ENCODE data around the gene OSTM1. TPM values are rescaled to one million over a fixed set of nuclear protein-coding genes. Genes with fewer than 3 reads are reported as not detected.

Gene OSTM1
- total and polyA plus RNA-seq, 2 of the 8 experiments (the other 6 are each of a cell fraction or from before 2014, with no cell fraction given) = 17.7 to 26.1 TPM

Small RNA genes lying within 50 kb of the gene (small RNA-seq; reads per million reads assigned to genes)
- gene RF00019 (ENCODE audit: insufficient read depth) = not detected

Other genes with a start within 250 kb of the OSTM1 start
- 106 and 121 TPM in 2 replicates for gene SEC63, start 116.5 kb downstream of the OSTM1 start, total RNA-seq (2021; fragmentation: NEBNext Ultra II Directional; extraction: Animal tissue kit (Norgen Biotek cat#: 25700))
- 8.5 and 17.3 TPM in 2 replicates for gene SEC63, start 116.5 kb downstream of the OSTM1 start, polyA plus RNA-seq (2011; rRNA removed)
- gene NR2E1, start 91.3 kb upstream of the OSTM1 start, total RNA-seq (2021; fragmentation: NEBNext Ultra II Directional; extraction: Animal tissue kit (Norgen Biotek cat#: 25700)) = not detected in 2 replicates
- gene NR2E1, start 91.3 kb upstream of the OSTM1 start, polyA plus RNA-seq (2011; rRNA removed) = not detected in 2 replicates
- gene SNX3, start 186.3 kb upstream of the OSTM1 start, total RNA-seq (2021; fragmentation: NEBNext Ultra II Directional; extraction: Animal tissue kit (Norgen Biotek cat#: 25700)) = 72.5 and 72.7 TPM in 2 replicates
- 97.0 and 150 TPM in 2 replicates for gene SNX3, start 186.3 kb upstream of the OSTM1 start, polyA plus RNA-seq (2011; rRNA removed)
- 5.7 and 7.8 TPM in 2 replicates for gene AFG1L, start 220.3 kb upstream of the OSTM1 start, total RNA-seq (2021; fragmentation: NEBNext Ultra II Directional; extraction: Animal tissue kit (Norgen Biotek cat#: 25700))
- gene AFG1L, start 220.3 kb upstream of the OSTM1 start, polyA plus RNA-seq (2011; rRNA removed) = 0.98 and 1.2 TPM in 2 replicates